G401 (cell line): ENCODE results near the gene UST. TPM values are rescaled to one million over a fixed set of nuclear protein-coding genes. Genes with fewer than 3 reads are reported as not detected.
"Not testable (repeated sequence)": the region's sequence is repeated elsewhere in the genome, so short reads cannot be mapped to it uniquely, and the experiment has no call there.

Source experiments
- DNase-seq: peaks from one replicate; pipeline ENCODE4 v3.0.0-alpha.2; 2015; ENCODE audit warnings: low spot score
- in situ Hi-C: cut with HindIII; loops from 2 replicates; pipeline ENCODE4 v1.10.0; 2016; ENCODE audit warnings: low sequenced_read_pairs, mixed read lengths
- total RNA-seq: library from RNA; depleted of rRNA; stranded (reverse); fragments of >200 nt; shearing (Covaris generic); gene quantifications from 2 replicates; pipeline ENCODE4 v1.2.3, GENCODE V29; 2014

Gene UST
- total RNA-seq, 1 experiment from 2014 or later, result not detected

DNA sequence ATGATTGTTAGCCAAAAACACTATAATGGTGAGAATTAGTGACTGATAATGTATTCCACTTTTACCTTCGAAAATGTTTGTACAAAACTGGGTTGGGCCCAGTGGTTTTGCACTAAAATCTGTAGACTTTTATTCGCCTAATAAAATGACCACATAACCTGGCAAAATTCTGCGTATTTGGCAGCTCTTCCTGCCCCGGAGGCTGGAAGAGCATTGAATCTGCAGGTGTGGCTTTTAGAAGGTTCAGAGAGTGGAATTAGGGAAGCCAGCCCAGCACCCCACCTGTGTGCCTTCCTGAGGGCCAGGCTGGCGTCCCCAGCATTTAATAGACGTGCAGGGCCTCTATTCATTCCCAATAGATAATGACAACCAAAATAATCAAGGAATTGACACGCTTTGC is 256.7 kb downstream of the UST start:
- no peak for DNase-seq
- in situ Hi-C loops, result no loop called here

DNA sequence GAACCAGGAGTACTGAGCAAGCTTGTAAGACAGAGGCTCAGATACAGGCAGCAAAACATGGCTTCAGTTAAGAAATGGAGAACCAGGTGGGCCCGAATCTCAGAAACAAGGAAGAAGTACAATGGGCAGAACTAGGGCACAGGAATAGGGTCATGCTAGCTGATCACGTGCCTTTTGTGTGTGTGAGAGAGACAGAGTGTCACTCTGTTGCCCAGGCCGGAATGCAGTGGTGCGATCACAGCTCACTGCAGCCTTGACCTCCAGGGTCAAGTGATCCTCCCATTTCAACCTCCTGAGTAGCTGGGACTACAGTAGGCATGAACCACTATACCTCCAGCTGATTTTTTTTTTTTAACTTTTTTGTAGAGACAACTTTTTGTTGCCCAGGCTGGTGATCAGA is 257.8 kb downstream of the UST start:
- in situ Hi-C loops, result no loop called here
- no peak for DNase-seq

DNA sequence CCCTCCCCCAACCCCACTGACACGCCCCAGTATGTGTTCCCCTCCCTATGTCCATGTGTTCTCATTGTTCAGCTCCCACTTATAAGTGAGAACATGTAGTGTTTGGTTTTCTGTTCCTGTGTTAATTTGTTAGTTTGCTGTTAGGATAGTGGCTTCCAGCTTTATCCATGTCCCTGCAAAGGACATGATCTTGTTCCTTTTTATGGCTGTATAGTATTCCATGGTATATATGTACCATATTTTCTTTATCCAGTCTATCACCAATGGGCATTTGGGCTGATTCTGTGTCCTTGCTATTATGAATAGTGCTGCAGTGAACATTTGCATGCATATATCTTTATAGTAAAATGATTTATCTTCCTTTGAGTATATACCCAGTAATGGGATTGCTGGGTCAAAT is 259.4 kb downstream of the UST start:
- DNase-seq, in situ Hi-C loops: not testable (repeated sequence)

DNA sequence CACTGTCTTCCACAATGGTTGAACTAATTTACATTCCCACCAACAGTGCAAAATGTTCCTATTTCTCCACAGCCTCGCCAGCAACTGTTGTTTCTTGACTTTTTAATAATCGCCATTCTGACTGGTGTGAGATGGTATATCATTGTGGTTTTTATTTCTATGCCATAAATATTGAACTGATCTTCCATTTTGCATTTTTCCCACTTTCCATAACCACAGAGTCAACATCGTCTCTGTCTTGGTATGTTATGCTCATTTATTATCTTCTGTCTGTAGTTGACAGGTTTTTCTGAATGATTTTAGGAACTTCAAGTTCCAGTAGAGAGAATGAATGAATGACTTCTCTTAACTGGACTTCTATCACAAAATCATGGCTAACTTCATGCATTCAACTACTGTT is 259.8 kb downstream of the UST start:
- in situ Hi-C loops, result no loop called here
- no peak for DNase-seq

GRCh38 chr6:149007846-149008245 is 261.0 kb downstream of the UST start:
- in situ Hi-C loops, result no loop called here
- DNase-seq, result no peak

- DNase-seq, result no peak
- in situ Hi-C loops, result no loop called here
These were observed 261.9 kb downstream of the UST start for GRCh38 chr6:149008741-149009140.

- no peak for DNase-seq
- in situ Hi-C loops, result no loop called here
These were observed 265.3 kb downstream of the UST start for GRCh38 chr6:149012040-149012545.

GRCh38 chr6:149013586-149014344 is 266.9 kb downstream of the UST start:
- in situ Hi-C loops, result no loop called here

GRCh38 chr6:149014631-149015534 is 268.1 kb downstream of the UST start:
- DNase-seq, result no peak
- in situ Hi-C loops, result no loop called here

More at GRCh38 chr6:149013586-149014344, 266.9 kb downstream of the UST start:
- DNase-seq, result no peak

DNA sequence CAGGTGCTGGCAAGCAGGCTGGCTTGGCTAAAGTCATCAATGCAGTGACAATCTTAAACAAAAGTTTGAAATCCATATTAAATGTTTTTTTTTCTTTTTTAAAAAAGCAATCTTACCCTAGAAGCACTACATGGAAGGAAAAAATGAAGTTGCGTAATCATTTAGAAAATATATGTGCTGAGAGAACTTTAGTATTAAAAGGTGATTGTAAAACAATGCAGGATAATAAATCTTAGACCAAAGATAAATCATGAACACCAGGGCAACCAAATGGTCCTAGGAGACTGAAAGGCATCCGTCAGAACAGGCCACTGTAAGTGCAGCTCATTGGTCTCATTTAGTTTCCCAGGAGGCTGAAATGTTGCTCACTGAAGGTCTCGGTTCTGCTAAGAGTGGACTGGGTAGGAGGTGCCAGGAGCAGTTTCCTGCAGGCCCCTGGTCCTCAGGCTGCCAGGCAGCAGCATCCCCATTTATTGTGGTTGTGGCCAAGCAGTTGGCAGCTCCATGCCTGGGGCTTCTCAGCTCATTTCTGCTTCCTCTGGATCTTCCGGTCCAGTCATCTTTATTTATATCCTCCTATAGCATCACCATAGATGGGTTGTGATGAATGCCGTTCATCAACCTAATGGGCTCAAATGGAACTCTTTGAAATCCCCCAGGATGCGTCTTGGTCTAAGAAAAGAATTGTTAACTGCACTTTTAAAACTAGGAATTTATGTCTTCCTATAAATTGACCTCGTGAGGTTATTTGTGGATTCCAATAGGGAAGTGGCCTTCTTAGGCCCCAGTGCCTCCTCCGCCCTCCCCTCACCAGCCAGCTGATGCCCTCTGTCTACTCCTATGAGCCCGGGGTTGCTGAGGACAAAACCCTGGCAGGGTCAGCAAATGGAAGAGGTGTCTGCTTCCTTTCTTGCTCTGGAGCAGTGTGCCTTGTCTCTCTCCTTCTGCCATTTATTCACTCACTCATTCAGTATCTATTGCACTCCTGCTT is 269.0 kb downstream of the UST start:
- in situ Hi-C loops, result no loop called here
- no peak for DNase-seq

GRCh38 chr6:149016716-149017115 is 269.9 kb downstream of the UST start:
- no peak for DNase-seq
- in situ Hi-C loops, result no loop called here

DNA sequence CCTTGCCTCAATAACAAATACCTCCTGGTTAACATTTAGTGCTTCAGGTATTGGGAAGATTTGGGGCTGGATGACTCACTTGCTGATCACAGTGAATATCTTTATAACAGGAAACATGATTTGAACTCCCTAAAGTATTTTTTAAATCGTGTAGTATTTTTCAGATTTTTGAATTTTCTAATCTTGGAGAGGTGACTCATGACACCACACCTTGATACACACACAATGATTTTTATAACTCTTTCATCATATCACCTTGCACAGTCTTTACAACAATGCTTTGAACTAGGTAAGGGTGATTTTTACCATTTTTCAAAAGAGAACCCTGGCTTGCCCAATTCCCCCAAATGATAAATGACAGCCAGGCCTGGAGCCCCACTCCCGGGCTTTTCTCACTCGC is 273.5 kb downstream of the UST start:
- in situ Hi-C loops, result no loop called here
- no peak for DNase-seq

GRCh38 chr6:149024361-149024760 is 277.5 kb downstream of the UST start:
- DNase-seq, result no peak
- in situ Hi-C loops, result no loop called here

- in situ Hi-C loops, result no loop called here
- DNase-seq, result no peak
These were observed 278.2 kb downstream of the UST start for GRCh38 chr6:149025061-149025460.

DNA sequence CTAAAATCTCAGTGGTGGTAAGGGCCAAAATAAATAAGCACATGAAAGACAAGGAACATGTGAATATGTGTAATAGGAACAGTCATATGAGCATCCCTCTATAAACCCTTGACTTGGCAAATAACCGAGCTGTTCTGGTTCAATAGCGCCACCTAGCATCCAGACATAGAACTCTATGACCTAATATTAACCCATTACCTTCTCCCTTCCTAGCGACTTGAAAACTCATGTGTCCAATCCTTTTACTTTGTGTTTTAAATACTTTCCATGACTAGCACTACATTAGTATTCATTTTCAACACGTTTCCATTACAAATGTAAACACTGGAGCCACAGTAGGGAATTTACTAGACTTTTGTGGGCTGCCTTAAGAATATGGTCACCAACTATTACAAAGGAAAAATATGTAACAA is 279.7 kb downstream of the UST start:
- in situ Hi-C loops, result no loop called here
- DNase-seq, result peak; percentile 41

- in situ Hi-C loops, result no loop called here
- no peak for DNase-seq
These were observed 280.7 kb downstream of the UST start for GRCh38 chr6:149027484-149027883.

DNA sequence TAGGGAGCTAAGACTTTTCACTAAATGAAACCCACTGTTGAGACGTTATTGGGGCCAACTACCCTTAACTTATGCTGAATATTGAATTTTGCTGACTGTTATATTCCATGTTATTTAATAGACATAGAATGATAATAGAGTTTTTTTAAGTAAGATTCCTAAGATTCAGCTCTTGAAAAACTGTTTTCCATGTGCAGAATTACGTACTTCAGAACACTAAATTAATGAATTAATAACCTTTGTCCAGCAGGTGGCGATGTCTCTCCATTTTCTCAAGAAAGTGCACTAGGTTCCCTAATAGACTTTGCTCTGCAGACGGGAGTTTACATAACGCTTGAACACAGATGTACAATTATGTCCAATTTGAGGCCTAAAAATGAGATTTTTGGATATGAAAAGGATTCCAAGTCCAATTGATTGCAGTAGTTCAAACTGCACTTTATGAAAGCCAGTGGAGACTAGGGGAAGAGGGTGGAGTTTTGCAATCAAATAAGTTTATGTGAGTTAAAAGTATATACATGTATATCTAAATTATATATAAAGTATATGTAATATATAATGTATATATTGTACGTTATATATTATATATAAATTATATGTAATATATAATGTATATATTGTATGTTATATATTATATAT is 282.1 kb downstream of the UST start:
- peak; percentile 91 for DNase-seq
- in situ Hi-C loops, result no loop called here

DNA sequence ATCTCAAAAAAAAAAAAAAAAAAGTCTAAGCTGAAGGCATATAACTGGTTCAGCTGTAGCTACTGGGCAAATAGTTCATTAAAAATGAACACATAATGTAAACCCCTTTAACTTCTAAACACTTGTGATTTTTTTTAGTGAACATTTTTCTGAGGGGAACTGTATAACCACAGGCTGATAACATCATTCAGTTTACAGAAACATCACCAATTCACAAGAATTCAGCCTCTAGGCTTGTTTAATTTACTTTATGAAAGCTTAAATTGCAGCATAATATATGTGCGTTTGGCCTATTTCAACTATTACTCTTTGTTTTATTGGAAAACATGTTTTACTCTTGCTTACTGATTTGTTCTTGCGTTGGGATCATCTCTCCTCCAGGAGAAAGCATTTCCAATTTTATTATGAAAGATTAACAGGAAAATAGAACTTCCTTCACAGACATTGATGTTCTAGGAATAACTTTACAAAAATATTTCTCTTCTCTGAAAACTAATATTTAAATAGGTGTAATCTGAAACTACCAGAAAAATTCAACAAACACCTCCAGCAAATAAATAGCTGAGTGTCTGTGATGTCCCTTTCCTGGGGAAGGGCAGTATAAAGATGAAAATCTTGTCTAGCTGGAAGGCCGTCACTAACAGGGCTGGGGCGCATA is 284.5 kb downstream of the UST start:
- in situ Hi-C loops, result no loop called here
- DNase-seq, result no peak
